Vagina (tissue), 2 donors: Measurements from ENCODE around the gene AJM1. TPM values are rescaled to one million over a fixed set of nuclear protein-coding genes. Genes with fewer than 3 reads are reported as not detected.
A peak's percentile ranks its signal among the peaks of the same experiment; 100 is the strongest.

Source experiments
- DNase-seq, 2 donors: peaks; one replicate each; pipeline ENCODE4 v3.0.0-alpha.2; 2017; ENCODE audit errors: extremely low spot score in 2 of 2
- H3K27ac ChIP-seq: fragments of 200-600 bp; sonication (generic); one replicate; pipeline ENCODE4 v1.5.1; 2019
- H3K27me3 ChIP-seq: fragments of 200-600 bp; sonication (generic); one replicate; pipeline ENCODE4 v1.5.1; 2019
- H3K36me3 ChIP-seq, 2 donors: fragments of 200-600 bp; sonication (generic); one replicate each; pipeline ENCODE4 v1.5.1; 2017 to 2019
- H3K4me1 ChIP-seq: fragments of 200-600 bp; sonication (generic); one replicate; pipeline ENCODE4 v1.5.1; 2019
- H3K4me3 ChIP-seq, 2 donors: fragments of 200-600 bp; sonication (generic); 1 replicate in 1 of 2; 2 replicates in 1 of 2; pipeline ENCODE4 v1.5.1; 2016 to 2019
- H3K9me3 ChIP-seq: fragments of 200-600 bp; sonication (generic); one replicate; pipeline ENCODE4 v1.5.1; 2019
- CTCF ChIP-seq, 3 experiments: fragments of 450-650 bp in 2 of 3; fragments of 200-600 bp in 1 of 3; sonication (generic) in 1 of 3; IDR thresholded peaks; one replicate each; pipeline ENCODE4 v1.5.1; 2017 to 2019; ENCODE audit warnings: antibody characterized with exemption in 3 of 3, mild to moderate bottlenecking in 2 of 3, moderate library complexity in 2 of 3
- POLR2A ChIP-seq, 2 donors: fragments of 450-650 bp; IDR thresholded peaks; one replicate each; pipeline ENCODE4 v1.6.1; 2017; ENCODE audit warnings: antibody characterized with exemption in 2 of 2, mild to moderate bottlenecking in 2 of 2, moderate library complexity in 2 of 2
- POLR2AphosphoS5 ChIP-seq, 2 donors: sonication (generic); formaldehyde crosslinking; IDR thresholded peaks; one replicate each; pipeline ENCODE4 v1.9.0; 2017; ENCODE audit warnings: antibody characterized with exemption in 2 of 2, mild to moderate bottlenecking in 2 of 2, low read depth in 1 of 2; ENCODE audit not compliant: insufficient read depth in 1 of 2
- intact Hi-C: fragments of 100-400 bp; cut with DNase I; formaldehyde crosslinking; loops from one replicate; pipeline ENCODE4 v1.15.1; 2023
- total RNA-seq: library from RNA; depleted of rRNA; stranded (reverse); fragments of >200 nt; gene quantifications from one replicate; pipeline ENCODE4 v1.2.3, GENCODE V29; 2016

Gene AJM1
- total RNA-seq, 1 donor from 2014 or later = 1.2 TPM

- H3K4me3 ChIP-seq = no peak overlapping the region
- H3K36me3 ChIP-seq = no peaks in the 10 kb centered on the region
- no peaks in the 10 kb centered on the region for H3K27me3 ChIP-seq
- TF ChIP-seq CTCF (IDR thresholded peaks at IDR 0.05) (no peak), POLR2A (IDR thresholded peaks at IDR 0.05) (no peak), POLR2AphosphoS5 (IDR thresholded peaks at IDR 0.05; ENCODE audit: insufficient read depth in 1 of 2, low read depth in 1 of 2) (no peak)
- intact Hi-C loops = no loop called here
- peak in 1 of 2 donors; percentile 85 for DNase-seq
- no peaks in the 10 kb centered on the region for H3K9me3 ChIP-seq
- peaks cover 46% of the 10 kb centered on the region for H3K4me1 ChIP-seq
- H3K27ac ChIP-seq = no peak overlapping the region
These were observed 36.2 kb upstream of the AJM1 start for GRCh38 chr9:136806067-136806466.

- intact Hi-C loops = no loop called here
- Histone ChIP-seq H3K36me3 (no peaks in the 10 kb centered on the region), H3K27ac (peak overlapping the region; percentile 82), H3K4me1 (peaks cover 47% of the 10 kb centered on the region), H3K4me3 (peak overlapping the region; percentile 92 to 95), H3K27me3 (no peaks in the 10 kb centered on the region), H3K9me3 (no peaks in the 10 kb centered on the region)
- TF ChIP-seq POLR2AphosphoS5 (IDR thresholded peaks at IDR 0.05; ENCODE audit: insufficient read depth in 1 of 2, low read depth in 1 of 2) = no peak
- TF ChIP-seq CTCF (IDR thresholded peaks at IDR 0.05) = no peak
- no peak for TF ChIP-seq POLR2A (IDR thresholded peaks at IDR 0.05)
- DNase-seq = peak; percentile 85 to 95
These were observed 35.6 kb upstream of the AJM1 start for GRCh38 chr9:136806631-136807201.

GRCh38 chr9:136807281-136808074, 34.8 kb upstream of the AJM1 start, which contains the start of gene RABL6:
Gene RABL6 (plus strand): TSS chr9:136807948. CDS start chr9:136808197, 249 bp downstream.
- Histone ChIP-seq H3K4me3 (peak within 1 kb of the TSS; percentile 92 to 95), H3K27ac (peak within 1 kb of the TSS; percentile 82), H3K4me1 (peaks cover 52% of the 10 kb centered on the region), H3K36me3 (peaks cover 0 to 3% of the 10 kb centered on the region in 2 donors), H3K27me3 (no peaks in the 10 kb centered on the region), H3K9me3 (no peaks in the 10 kb centered on the region)
- no peak for TF ChIP-seq CTCF (IDR thresholded peaks at IDR 0.05)
- TF ChIP-seq POLR2A (IDR thresholded peaks at IDR 0.05) = peak in 1 of 2 donors; percentile 58
- peak in 1 of 2 donors; percentile 74 for TF ChIP-seq POLR2AphosphoS5 (IDR thresholded peaks at IDR 0.05; ENCODE audit: insufficient read depth in 1 of 2, low read depth in 1 of 2)
- peak in 1 of 2 donors; percentile 93 for DNase-seq
- intact Hi-C loops = no loop called here

GRCh38 chr9:136808075-136808805, 34.0 kb upstream of the AJM1 start:
- intact Hi-C loops = no loop called here
- DNase-seq = no peak
- TF ChIP-seq POLR2AphosphoS5 (IDR thresholded peaks at IDR 0.05; ENCODE audit: insufficient read depth in 1 of 2, low read depth in 1 of 2) (no peak), CTCF (IDR thresholded peaks at IDR 0.05) (no peak)
- H3K36me3 ChIP-seq = peaks cover 0 to 3% of the 10 kb centered on the region in 2 donors
- H3K27ac ChIP-seq = peak overlapping the region; percentile 82
- H3K27me3 ChIP-seq = no peaks in the 10 kb centered on the region
- peak overlapping the region; percentile 92 to 95 for H3K4me3 ChIP-seq
- H3K4me1 ChIP-seq = peaks cover 52% of the 10 kb centered on the region
- H3K9me3 ChIP-seq = no peaks in the 10 kb centered on the region
